HG02970 (cell line): ENCODE results near the gene TMEM50B.
"Not testable (repeated sequence)": the region's sequence is repeated elsewhere in the genome, so short reads cannot be mapped to it uniquely, and the experiment has no call there.

Experiments used
- ATAC-seq: cut with Tn5 transposase; IDR thresholded peaks from one replicate; pipeline ENCODE4 v1.9.1; 2021; ENCODE audit warnings: mild to moderate bottlenecking, moderate library complexity, moderate number of reproducible peaks; ENCODE audit not compliant: unreplicated experiment, low FRiP score

Gene TMEM50B

GRCh38 chr21:33479679-33480480 lies at the start of gene TMEM50B:
TSS of gene TMEM50B (minus strand) at chr21:33479974. CDS start at chr21:33468885, 11,089 bp downstream.
- ATAC-seq: peak; percentile 89

GRCh38 chr21:33522953-33523349 lies 43.2 kb upstream of the TMEM50B start:
- ATAC-seq: no peak

GRCh38 chr21:33522297-33522952 lies 42.7 kb upstream of the TMEM50B start:
- no peak for ATAC-seq

GRCh38 chr21:33518899-33519298 lies 39.1 kb upstream of the TMEM50B start:
- no peak for ATAC-seq

- no peak for ATAC-seq
Measured at GRCh38 chr21:33514229-33514628, 34.5 kb upstream of the TMEM50B start.

GRCh38 chr21:33512481-33512880 lies 32.7 kb upstream of the TMEM50B start:
- ATAC-seq: no peak

GRCh38 chr21:33511639-33512038 lies 31.9 kb upstream of the TMEM50B start:
- ATAC-seq: no peak

- ATAC-seq: no peak
Measured at GRCh38 chr21:33510826-33511225, 31.1 kb upstream of the TMEM50B start.

GRCh38 chr21:33507003-33507402 lies 27.2 kb upstream of the TMEM50B start:
- not testable (repeated sequence) for ATAC-seq

- ATAC-seq: no peak
Measured at GRCh38 chr21:33505833-33506232, 26.1 kb upstream of the TMEM50B start.

- ATAC-seq: no peak
Measured at GRCh38 chr21:33496345-33496744, 16.6 kb upstream of the TMEM50B start.

GRCh38 chr21:33495743-33496142 lies 16.0 kb upstream of the TMEM50B start:
- ATAC-seq: no peak

GRCh38 chr21:33493756-33494155 lies 14.0 kb upstream of the TMEM50B start:
- ATAC-seq: no peak

GRCh38 chr21:33492571-33492970 lies 12.8 kb upstream of the TMEM50B start:
- no peak for ATAC-seq

GRCh38 chr21:33491373-33492102 lies 11.8 kb upstream of the TMEM50B start, which contains the start of gene DNAJC28:
TSS of gene DNAJC28 (minus strand) at chr21:33491716. CDS start at chr21:33489393, 2,323 bp downstream.
- peak; percentile 97 for ATAC-seq

- no peak for ATAC-seq
Measured at GRCh38 chr21:33490991-33491372, 11.2 kb upstream of the TMEM50B start.

GRCh38 chr21:33488936-33489335 lies 9.2 kb upstream of the TMEM50B start:
- no peak for ATAC-seq

GRCh38 chr21:33487996-33488395 lies 8.2 kb upstream of the TMEM50B start:
- ATAC-seq: no peak

GRCh38 chr21:33481314-33481943 lies 1.7 kb upstream of the TMEM50B start:
- ATAC-seq: no peak

GRCh38 chr21:33480481-33481103 lies 818 bp upstream of the TMEM50B start:
- ATAC-seq: no peak
